KMS-11 (cell line): Measurements from ENCODE around the gene BRSK2.

Experiments used
- H2AFZ ChIP-seq: fragments of 200-600 bp; sonication (generic); 2 replicates; pipeline ENCODE4 v1.6.1; 2016; ENCODE audit warnings: antibody characterized with exemption, mixed run types, low read depth
- H3K27ac ChIP-seq: fragments of 200-600 bp; sonication (generic); 2 replicates; pipeline ENCODE4 v1.6.1; 2016; ENCODE audit warnings: mild to moderate bottlenecking, mixed run types
- H3K27me3 ChIP-seq: fragments of 200-600 bp; sonication (generic); 2 replicates; pipeline ENCODE4 v1.6.1; 2017; ENCODE audit warnings: mild to moderate bottlenecking, low read depth, mixed run types, moderate library complexity; ENCODE audit not compliant: insufficient read depth
- H3K36me3 ChIP-seq: fragments of 200-600 bp; sonication (generic); 2 replicates; pipeline ENCODE4 v1.6.1; 2017; ENCODE audit warnings: mild to moderate bottlenecking, mixed run types; ENCODE audit not compliant: insufficient read depth
- H3K4me1 ChIP-seq: fragments of 200-600 bp; sonication (generic); 2 replicates; pipeline ENCODE4 v1.6.1; 2016; ENCODE audit warnings: mild to moderate bottlenecking, low read depth, mixed run types; ENCODE audit not compliant: poor library complexity, severe bottlenecking
- H3K4me2 ChIP-seq: fragments of 200-600 bp; sonication (generic); 2 replicates; pipeline ENCODE4 v1.7.0; 2016; ENCODE audit warnings: mild to moderate bottlenecking, mixed run types
- H3K4me3 ChIP-seq: fragments of 200-600 bp; sonication (generic); IDR thresholded peaks from 2 replicates; pipeline ENCODE4 v1.6.1; 2017; ENCODE audit warnings: low read depth, low read length, mixed read lengths; ENCODE audit not compliant: insufficient read depth
- H3K79me2 ChIP-seq: fragments of 200-600 bp; sonication (generic); 2 replicates; pipeline ENCODE4 v1.6.1; 2016; ENCODE audit warnings: low read depth, mixed run types; ENCODE audit not compliant: insufficient read depth
- H3K9ac ChIP-seq: fragments of 200-600 bp; sonication (generic); 2 replicates; pipeline ENCODE4 v1.6.1; 2016; ENCODE audit warnings: mild to moderate bottlenecking, mixed run types
- H4K20me1 ChIP-seq: fragments of 200-600 bp; sonication (generic); 2 replicates; pipeline ENCODE4 v1.6.1; 2016; ENCODE audit warnings: mild to moderate bottlenecking, mixed run types; ENCODE audit not compliant: insufficient read depth
- TF ChIP-seq, protein P1 (sequence below): fragments of 200-600 bp; sonication (generic); conservative IDR thresholded peaks from 2 replicates; pipeline ENCODE4 v1.6.1; 2017; ENCODE audit warnings: low read depth, mild to moderate bottlenecking, antibody characterized with exemption, low read length, moderate library complexity, mixed read lengths

BRSK2 gene

DNA sequence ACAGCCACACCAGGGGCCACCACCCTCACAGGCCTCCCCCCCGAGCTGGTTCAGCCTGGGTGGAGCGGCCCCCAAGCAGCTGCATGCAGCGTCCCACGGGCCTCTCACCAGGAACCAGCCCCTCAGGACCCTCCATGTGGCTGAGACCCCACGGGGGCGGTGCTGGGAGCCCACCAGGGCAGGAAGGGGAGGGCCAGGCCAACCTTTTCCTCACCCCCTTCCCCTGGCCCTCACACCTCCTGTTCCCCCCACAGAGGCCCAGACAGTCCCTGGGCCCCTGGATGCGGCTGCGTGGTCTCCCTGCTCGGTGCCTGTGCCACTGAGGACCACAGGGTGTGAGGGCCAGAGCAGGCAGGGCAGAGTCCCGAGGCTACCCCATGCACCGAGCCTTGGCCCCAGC lies 50.3 kb downstream of the BRSK2 start:
- no peak overlapping the region for H3K9ac ChIP-seq
- TF ChIP-seq, protein P1, sequence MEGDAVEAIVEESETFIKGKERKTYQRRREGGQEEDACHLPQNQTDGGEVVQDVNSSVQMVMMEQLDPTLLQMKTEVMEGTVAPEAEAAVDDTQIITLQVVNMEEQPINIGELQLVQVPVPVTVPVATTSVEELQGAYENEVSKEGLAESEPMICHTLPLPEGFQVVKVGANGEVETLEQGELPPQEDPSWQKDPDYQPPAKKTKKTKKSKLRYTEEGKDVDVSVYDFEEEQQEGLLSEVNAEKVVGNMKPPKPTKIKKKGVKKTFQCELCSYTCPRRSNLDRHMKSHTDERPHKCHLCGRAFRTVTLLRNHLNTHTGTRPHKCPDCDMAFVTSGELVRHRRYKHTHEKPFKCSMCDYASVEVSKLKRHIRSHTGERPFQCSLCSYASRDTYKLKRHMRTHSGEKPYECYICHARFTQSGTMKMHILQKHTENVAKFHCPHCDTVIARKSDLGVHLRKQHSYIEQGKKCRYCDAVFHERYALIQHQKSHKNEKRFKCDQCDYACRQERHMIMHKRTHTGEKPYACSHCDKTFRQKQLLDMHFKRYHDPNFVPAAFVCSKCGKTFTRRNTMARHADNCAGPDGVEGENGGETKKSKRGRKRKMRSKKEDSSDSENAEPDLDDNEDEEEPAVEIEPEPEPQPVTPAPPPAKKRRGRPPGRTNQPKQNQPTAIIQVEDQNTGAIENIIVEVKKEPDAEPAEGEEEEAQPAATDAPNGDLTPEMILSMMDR, result no peak
- no peaks in the 10 kb centered on the region for H3K79me2 ChIP-seq
- no peaks in the 10 kb centered on the region for H3K36me3 ChIP-seq
- no peak overlapping the region for H3K4me3 ChIP-seq
- H4K20me1 ChIP-seq, result no peaks in the 10 kb centered on the region
- H3K27me3 ChIP-seq, result peaks cover 8% of the 10 kb centered on the region; the same call in 1 of the 2 replicates
- no peak overlapping the region for H3K27ac ChIP-seq
- H3K4me2 ChIP-seq, result no peak overlapping the region
- H2AFZ ChIP-seq, result no peak overlapping the region
- no peaks in the 10 kb centered on the region for H3K4me1 ChIP-seq

DNA sequence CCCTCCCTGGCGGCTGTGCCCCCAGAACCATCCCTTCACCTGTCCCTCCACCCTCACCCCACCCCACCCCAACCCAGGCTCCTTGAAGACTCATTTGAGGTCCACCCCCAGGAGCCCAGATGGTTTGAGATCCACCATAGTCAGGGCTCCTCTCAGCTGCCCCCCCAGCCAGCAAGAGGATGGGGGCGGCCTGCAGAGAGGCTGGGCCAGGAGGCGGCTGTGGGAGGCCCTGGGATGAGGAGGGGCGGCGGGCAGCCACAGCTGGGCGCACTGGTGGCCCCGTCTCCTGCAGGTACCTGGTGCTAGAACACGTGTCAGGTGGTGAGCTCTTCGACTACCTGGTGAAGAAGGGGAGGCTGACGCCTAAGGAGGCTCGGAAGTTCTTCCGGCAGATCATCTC lies 50.8 kb downstream of the BRSK2 start:
- Histone ChIP-seq H3K4me3 (no peak overlapping the region), H3K79me2 (no peaks in the 10 kb centered on the region), H3K4me2 (no peak overlapping the region), H3K9ac (no peak overlapping the region), H3K4me1 (no peaks in the 10 kb centered on the region), H3K27ac (no peak overlapping the region), H2AFZ (no peak overlapping the region), H3K36me3 (no peaks in the 10 kb centered on the region), H3K27me3 (peaks cover 8% of the 10 kb centered on the region; the same call in 1 of the 2 replicates), H4K20me1 (no peaks in the 10 kb centered on the region)
- TF ChIP-seq, protein P1, result no peak

DNA sequence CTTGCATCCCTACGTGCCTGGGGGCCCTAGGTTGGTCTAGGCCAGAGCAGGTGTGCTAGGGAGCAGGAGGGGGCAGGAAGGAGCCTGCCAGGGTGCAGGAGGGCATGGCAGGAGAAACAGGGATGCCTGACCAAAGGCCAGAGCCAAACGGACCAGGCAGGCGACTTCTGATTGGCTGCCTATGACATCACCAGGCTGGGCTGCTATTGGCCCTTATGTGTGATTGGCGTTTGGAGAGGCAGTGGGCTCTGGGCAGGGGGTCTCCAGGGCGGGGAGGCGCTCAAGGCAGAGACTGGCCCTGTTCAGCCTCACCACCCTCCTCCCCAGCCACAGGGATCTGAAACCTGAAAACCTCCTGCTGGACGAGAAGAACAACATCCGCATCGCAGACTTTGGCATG lies 52.4 kb downstream of the BRSK2 start:
- Histone ChIP-seq H3K4me2 (no peak overlapping the region), H3K9ac (no peak overlapping the region), H3K4me1 (no peaks in the 10 kb centered on the region), H3K36me3 (no peaks in the 10 kb centered on the region), H3K27me3 (peaks cover 13% of the 10 kb centered on the region; the same call in 1 of the 2 replicates), H4K20me1 (no peaks in the 10 kb centered on the region), H3K4me3 (no peak overlapping the region), H3K27ac (no peak overlapping the region), H2AFZ (no peak overlapping the region), H3K79me2 (no peaks in the 10 kb centered on the region)
- TF ChIP-seq, protein P1, result no peak

DNA sequence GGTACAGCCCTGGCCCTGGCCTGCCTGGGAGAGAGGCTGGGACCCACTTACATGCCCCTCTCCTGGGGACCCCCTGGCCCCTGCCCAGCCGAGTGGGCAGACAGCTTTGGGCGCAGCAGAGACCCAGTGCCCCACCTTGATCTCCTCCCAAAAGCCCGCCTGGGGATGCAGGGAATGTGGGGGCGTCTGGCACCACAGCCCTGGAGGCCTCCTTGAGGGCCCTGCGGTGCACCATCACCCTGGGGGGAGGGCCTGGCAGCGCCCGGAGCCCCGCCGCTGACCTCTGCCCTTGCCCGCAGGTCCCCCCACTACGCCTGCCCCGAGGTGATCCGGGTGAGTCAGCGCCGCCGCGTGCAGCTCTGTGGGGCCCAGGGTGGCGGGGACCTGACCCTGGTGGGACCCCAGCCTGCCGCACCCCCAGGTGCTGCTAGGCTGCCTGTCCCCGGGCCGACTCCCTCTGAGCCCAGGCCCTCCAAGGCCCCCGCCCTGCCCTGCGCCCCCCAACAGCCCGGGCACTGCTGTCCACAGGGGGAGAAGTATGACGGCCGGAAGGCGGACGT lies 53.2 kb downstream of the BRSK2 start:
- no peaks in the 10 kb centered on the region for H3K79me2 ChIP-seq
- no peaks in the 10 kb centered on the region for H4K20me1 ChIP-seq
- no peaks in the 10 kb centered on the region for H3K36me3 ChIP-seq
- no peak overlapping the region for H3K4me2 ChIP-seq
- no peak overlapping the region for H3K4me3 ChIP-seq
- H3K27ac ChIP-seq, result no peak overlapping the region
- peaks cover 19% of the 10 kb centered on the region; the same call in 1 of the 2 replicates for H3K27me3 ChIP-seq
- H2AFZ ChIP-seq, result no peak overlapping the region
- H3K9ac ChIP-seq, result no peak overlapping the region
- H3K4me1 ChIP-seq, result no peaks in the 10 kb centered on the region
- TF ChIP-seq, protein P1, result no peak
